ENCODE results near the gene TNFRSF13B.
A peak's percentile ranks its signal among the peaks of the same experiment; 100 is the strongest.
"Not testable (repeated sequence)": the region's sequence is repeated elsewhere in the genome, so short reads cannot be mapped to it uniquely, and the experiment has no call there.

TNFRSF13B gene

DNA sequence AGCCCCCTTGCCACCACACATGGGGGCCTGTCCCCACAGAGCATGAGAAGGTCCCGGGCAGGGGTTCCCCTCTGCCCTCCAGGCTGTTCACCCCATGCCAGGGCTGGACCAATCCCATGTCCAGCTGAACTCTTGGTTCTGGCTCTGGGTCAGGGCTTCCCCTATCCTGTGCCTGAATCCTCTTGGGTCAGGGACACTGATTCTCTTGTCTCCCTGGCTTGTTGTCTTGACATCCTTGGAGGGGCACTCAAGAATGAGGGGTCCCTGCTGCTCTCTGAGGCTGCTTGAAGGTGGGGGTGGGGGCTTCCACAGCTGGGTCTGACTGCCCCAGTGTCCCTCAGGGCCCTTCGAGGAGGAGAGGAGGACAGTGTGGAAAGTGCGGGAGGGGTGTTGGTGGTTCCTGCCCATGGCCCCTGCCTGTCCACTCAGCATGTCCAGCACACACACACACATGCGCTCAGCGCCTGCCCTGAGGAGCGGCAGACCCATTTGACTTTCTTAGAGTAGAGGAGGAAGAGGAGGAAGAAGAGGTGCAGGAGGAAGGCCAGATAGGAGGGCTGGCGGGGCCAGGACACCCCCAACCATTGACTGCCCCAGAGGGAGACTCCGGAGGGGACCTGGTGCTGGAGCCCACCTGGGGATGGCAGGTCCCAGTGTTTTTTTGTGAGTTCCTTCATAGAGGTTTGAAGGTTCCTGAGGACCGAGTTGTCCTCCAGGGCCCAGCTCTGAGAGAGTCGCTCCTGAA, 47.0 kb downstream of the TNFRSF13B start:
- no peak for DNase-seq

DNA sequence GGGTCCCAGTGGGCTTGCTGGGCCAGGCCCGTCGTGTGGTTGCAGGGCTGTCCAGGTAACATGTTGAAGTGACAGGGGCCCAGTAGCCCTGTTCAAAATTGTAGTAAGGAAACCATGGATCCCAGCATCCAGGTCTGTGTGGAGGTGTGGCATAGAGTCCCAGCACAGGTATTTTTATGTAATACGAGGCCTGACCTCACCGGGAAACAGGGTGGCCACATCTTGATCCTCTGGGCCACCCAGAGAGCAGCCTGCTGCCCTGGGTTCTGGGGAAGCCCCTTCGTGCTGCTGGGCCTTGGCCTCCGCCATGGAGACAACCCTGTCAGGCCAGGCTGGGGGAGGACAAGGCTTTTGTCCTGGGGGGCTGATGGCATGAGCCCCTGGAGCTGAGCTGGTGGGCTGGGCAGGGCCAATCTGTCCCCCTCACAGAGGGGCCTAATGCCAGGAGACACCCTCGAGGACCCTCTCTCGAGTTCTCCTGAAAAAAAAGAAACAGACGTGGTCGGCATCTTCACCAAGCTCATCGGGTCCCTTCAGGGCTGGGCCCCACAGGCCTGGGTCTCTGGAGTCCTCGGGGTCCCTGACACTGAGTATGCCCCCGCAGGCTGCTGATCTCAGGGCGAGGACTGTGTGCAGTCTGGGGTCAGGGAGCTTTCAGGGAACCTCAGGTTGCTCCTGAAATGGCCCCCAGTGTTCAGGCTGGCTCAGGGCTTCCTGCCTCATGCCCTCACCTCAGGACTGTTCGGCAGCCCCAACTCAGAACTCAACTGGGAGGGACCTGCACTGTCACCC, 47.8 kb downstream of the TNFRSF13B start:
- no peak for DNase-seq

DNA sequence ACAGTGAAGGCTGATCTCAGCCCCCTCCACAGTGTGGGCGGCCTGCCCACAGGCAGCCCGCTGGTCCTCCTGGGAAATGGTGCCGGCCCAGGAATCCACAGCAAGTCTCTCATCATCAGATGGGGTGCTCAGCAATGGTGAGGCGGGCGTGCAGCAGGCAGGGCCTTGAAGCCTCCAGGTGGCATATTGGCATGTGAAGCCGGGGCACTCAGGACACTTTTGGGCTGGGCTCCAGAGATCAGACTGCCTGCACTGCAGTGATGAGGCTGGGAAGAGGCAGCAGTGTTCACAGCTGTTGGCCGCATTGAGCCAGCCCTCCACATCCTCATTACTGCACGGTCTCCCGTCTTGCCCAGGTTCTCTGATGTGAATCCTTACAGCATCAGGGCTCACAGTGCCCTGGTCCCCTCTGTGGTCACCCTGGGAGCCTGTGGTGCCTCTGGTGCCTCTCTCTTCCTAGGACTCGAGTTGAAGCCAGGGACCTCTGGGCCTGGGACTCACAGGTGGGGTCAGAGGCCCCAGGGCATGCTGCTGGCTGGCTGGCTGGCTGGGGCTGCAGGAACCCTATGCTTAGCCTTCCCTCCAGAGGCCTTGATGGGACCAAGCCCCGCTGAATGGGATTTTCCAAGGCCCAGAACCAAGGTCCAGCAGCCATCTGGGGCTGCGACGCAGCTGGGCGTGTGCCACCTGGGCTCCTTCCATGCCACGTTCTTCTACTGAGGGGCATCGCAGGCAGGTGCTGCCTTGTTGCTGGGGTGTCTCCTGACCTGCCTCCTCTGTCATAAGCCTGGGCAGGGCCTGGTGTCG, 48.6 kb downstream of the TNFRSF13B start:
- no peak for DNase-seq

DNA sequence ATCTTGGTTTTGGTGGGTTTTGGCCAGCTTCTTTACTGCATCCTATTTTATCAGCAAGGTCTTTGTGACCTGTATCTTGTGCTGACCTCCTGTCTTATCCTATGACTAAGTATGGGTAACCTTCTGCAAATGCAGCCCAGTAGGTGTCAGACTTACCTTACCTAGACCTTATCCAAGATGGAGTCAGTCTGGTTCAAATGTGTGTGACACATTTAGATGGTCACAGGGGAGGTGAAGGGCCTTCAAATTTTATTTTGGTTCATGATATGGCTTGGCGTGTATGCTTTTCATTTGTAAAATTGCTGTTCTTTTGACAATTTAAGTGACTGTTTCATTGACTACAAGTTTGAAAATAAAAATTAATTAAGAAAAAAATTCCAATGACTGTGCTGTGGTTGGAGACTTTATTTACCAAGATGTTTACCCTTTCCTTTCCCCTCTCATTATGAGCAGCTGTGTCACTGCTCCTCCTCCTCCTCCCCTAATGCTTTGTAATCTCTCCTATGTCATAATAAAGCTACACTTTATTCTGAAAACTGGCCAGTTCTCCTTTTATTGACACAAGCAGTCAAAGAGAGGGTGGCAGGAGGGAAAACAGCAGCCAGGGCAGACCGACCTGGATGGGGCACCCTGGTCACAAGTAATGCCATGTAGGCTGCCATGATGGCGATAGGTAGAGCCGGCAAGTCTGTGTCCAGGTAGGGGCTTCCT, 49.4 kb downstream of the TNFRSF13B start:
- peak; percentile 17 for DNase-seq

DNA sequence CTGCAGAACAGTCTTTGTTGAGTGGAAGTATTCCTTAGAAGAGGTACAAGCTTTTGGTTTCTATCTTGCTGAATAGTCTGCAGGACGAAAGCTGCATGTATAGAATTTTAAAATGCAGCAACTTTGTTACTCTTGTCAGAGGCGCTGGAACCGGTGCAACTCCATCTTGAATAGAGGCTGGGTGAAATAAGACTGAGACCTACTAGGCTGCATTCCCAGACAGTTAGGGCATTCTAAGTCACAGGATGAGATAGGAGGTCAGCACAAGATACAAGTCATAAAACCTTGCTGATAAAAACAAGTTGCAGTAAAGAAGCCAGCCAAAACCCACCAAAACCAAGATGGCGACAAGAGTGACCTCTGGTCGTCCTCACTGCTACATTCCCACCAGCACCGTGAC, 50.5 kb downstream of the TNFRSF13B start:
- not testable (repeated sequence) for DNase-seq

DNA sequence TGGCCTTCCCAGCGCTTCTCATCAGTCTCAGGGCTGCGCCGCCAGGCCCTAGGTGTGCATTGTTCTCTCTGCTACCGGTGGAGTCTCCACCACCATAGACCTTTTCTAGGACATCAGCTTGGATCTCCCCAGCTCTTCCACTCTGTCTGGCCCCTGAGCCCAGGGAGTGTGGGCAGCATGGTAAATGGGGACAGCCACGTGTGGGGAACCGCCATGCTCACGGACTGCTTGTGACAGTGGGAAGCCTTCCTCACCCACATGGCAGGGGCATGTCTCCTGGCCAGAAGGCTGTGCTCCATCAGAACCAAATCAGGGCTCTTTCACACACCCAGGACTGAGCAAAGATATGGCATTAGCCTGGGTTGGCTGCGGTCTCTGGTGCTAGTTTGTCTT, 51.3 kb downstream of the TNFRSF13B start:
- DNase-seq = no peak

DNA sequence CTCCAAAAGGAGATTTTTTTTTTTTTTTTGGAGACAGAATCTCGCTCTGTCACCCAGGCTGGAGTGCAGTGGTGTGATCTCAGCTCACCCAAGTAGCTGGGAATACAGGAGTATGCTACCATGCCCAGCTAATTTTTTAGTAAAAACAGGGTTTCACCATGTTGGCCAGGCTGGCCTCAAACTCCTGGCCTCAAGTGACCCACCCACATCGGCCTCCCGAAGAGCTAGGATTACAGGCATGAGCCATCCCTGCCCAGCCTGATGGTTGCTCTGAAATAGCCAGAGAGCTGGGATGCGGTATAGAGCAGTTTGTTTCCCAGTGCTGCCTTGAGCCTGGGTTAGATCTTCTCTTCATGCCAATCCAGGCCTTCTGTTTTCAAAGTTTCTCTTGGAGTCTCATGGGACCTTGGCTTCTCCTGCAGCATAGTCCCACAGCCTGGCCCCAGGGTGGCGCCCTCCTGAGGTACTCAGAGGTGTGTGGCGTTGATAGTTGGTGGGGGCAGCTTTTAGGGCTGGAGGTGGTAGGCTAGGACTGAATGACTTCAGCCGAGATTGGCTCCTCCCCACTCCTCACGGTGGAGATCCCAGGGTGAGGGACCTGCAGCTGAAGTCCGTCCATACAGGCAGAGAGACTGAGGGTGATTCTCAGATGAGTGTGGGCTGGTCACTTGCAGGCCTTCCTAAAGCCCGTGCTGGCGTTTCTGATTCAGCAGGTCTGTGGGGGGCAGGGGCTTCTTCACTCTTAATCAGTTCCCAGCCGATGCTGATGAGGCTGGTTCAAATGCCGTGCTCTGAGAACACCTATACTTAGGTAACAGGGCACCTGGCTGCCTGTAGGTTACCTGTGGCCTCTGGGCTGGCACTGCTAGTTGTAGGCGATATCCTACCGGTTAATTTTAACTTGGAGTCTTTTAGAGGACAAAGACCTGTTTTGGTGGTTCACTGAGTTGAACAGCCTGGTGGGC, 52.0 kb downstream of the TNFRSF13B start:
- DNase-seq = no peak

DNA sequence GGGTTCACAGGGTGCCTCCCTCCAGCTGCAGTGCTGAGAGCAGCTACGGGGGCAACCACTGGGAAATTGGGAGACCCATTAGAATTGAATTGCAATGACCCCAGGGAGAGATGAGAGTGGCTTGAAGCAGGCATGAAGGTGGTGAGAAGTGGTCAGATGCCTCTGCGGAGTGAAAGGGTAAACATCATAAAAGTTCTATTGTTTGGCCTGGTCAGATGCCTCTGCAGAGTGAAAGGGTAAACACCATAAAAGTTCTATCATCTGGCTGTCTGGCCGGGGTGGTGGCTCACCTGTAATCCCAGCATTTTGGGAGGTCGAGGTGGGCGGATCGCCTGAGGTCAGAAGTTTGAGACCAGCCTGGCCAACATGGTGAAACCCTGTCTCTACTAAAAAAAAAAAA, 53.5 kb downstream of the TNFRSF13B start:
- DNase-seq = no peak

DNA sequence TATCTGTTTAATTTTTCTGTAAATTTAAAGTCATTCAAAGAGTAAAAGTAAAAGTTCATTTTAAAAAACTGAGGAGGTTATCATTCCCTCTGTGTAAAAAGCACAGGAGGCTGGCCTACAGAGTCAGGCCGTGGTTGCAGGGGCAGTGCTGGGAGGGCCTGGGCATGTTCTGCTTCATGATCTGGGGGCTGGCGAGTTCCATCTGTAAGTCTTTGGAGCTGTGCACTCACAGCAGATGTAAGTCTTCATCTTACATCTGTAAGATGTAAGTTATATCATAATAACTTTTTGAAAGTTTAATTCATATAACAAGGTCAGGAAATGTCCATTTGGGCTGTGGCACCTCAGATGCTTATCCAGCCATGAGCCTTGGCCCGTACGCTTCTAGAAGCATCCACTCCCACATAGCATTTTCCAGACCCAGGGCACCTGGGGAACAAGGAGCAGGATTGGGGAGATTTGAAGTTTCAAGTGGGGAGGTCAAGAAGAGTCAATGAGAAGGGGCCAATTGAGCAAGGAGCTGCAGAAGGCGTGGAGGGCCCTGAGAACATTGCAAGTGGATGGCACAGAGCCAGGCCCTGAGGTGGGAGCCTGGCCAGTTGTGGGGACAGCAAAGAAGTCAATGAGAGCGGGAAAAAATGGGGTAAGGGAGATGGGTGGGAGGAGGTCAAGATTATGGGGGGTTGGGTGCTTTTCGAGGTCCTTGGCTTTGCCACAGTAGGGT, 54.1 kb downstream of the TNFRSF13B start:
- DNase-seq = no peak

DNA sequence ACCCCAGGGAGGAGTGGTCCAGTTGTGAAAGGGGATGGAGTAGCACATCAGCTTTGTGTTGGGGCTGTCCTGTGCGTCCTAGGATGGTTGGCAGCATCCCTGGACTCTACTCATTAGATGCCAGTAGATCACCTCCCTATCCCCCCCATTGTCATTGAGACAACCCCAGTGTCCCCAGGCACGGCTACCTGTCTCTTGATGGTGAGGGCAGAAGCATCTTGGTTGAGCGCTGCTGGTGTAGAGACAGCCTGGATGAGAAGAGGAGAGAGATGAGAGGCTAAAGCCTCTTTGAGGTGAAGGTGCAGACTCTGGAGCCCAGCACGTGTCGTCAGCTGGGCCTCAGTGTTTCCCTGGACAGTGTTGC, 55.4 kb downstream of the TNFRSF13B start:
- DNase-seq = no peak

DNA sequence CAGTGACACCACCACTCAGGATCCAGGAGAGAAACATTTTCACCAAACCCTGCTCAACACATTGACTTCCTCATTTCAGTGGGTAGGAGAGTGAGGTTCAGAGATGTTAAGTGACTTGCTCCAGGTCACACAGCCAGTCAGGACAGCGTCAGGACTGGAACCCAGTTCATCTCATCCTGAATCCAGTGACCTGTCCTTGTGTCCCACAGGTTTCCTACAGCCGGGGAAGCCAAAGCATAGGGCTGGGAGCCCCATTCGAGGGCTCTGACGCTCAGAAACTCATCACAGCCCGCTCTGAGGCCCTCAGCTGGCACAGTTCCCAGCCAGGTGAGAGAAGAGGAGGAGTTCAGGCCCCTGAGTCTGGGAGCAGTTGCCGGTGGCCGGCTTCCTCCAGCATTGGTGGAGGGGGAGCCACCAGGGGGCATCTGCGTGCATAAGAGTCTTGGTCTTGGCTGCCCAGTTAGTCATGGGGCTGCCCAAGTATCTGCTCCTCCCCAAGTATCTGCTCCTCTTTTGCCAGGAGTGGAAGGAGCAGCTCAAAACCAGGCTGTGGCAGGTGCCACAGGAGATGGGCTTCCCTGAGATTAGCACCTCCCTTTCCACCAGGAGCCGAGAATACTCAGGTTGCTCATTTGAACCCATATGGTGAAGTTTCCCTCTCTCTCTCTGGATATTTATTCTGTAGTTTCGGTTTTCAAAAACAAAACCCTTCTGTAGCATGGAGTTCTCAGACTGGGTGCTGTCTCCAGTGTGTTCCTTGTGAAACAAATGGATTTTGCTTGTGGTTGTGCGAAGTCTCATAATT, 56.0 kb downstream of the TNFRSF13B start:
- DNase-seq = peak; percentile 69

DNA sequence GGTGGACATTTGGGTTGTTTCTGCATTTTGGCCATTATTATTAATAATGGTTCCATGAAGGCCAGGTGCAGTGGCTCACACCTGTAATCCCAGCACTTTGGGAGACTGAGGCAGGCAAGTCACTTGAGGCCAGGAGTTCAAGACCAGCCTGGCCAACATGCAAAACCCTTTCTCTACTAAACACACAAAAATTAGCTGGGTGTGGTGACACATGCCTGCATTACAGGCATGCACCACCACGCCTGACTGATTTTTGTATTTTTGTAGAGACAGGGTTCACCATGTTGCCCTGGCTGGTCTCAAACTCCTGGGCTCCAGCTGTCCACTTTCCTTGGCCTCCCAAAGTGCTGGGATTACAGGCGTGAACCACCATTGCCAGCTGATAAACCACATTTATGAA, 58.5 kb downstream of the TNFRSF13B start:
- DNase-seq = no peak

DNA sequence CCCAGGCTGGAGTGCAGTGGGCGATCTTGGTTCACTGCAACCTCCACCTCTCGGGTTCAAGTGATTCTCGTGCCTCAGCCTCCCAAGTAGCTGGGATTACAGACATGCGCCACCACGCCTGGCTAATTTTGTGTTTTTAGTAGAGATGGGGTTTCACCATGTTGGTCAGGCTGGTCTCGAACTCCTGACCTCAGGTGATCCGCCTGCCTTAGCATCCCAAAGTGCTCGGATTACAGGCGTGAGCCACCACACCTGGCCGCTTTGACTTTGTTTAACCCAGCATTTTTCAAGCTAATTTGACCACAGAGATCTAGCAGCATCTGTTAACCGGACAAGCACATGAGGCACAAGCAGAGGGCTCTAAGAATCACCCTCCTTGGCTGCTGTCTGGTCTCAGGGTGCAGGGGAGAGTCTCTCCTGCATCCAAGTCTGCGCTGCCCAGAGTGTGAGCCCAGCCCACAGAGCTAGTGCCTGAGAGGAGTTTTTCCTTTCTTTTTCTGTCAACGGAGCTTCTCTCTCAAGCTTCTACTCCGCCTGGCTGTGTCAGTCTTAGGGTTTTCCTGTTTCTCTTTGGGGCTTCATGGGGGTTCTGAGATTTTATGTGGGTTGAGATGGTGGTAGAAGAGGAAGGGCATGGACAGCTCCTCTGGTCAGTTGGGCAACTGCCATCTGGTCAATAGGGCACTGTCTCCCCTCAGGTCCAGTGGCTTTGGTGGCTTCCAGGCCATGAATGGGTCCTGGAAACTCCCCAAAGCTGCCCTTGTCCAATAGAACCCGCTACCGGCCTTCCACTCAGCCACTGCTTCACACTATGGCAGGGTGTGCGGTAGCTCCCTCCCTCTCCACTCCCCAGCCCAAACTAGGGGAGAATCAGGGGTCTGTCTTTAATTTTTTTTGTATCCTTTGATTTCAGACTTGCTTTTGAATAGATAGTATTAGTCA, 59.6 kb downstream of the TNFRSF13B start:
- no peak for DNase-seq

DNA sequence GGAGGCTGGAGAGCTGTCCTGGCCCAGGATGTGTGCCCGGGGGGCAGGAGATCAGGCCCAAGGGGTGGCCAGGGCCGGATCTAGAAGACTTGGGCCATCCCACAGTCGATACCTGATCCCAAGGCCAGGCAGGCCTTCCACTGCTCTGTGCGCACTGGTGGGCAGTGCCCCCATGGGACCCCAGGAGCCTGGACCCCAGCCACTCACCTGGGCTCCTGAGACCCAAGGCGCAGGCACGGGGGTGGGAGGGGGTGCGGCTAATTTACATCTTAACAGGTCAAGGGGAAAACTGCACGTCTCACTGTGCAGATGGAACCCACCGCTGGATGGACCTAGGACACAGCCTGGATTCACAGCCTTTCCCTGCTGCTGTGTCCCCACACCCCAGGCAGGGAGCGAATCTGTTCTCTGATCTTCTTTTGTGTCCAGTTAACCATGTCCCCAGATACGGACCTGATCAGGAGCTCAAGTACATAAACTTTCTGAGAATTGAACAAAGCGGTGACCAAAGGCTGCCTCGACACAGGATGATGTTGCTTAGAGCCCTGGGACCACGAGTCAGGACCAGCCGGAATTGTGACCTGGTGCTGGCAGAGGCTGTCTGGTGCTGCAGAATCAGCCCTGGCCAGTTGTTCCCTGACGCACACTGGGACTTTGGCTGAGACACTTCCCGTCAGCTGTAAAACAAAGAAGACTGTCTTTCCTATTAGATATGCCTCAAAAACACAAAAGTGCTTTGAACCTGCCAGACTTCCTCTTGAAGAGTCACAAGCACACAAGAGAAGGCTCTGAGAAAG, 60.6 kb downstream of the TNFRSF13B start:
- DNase-seq = no peak

DNA sequence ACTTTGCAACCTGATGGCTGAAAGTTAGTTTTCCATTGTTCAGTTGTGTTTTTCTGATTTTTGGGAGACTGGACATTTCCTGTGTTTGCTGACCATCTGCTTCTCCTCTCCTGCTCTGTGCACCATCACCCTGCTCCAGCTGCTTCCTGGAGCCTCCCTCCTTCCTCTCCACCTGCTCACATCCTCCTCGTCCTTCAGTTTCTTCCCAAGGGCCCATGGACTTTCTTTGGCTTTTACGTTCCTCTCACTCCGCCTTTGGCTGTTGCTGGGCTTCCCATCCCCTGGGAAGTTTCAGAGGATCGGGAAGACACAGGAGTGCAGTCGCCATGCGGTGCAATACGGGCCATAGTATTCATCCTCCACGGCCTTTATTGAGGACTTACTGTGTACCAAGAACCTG, 61.6 kb downstream of the TNFRSF13B start:
- DNase-seq = no peak

DNA sequence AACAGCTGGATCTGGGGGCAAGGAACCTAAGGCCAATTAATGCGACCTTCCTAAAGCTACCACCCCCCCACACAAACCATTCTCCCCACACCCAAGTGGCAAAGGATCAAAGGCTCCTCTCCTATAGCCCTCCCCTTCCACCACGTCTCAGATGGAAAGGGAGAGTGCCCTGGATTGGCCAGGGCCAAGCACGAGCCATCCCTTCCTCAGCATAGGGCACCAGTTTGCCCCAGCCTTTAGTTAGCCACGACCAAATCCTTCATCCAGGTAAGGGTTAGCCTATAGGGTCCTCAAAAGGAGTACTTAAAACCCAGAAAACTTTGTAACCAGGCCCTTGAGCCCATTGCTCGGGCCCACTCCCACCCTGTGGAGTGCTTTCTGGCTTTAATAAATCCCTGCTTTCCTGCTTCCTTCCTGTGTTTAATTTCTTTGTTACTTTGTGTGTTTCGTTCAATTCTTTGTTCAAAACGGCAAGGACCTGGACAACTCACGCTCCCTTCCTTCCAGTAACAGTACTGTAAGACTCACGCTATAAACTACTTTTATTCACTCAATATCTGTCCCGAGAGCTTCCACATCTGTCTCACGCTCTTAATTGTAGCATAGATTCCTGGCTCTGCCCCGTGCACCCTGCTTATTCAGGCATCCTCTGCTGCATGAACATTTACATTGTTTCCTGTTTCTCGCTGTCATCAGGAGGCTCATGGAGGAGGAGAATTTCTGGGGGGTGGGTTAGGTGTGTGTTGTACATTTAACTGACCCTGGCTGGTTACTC, 62.3 kb downstream of the TNFRSF13B start:
- DNase-seq = no peak

DNA sequence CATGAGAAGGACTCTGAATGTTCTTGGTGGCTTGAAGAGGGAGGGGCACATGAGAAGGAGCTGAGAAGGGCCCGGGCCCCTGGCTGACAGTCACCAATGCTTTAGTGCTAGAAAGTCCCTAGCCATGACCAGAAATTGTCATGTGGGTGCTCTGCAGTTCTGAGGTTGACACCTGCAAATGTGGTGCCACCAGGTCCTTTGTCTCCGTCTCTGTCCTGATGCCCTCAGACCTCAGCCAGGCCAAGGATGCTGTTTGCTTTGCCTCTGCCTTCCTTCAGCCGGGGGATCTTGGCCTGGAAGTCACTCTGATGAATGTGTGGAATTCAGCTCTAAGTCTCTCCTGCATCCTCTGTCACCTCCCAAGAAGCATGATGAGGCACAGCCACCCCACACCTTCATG, 63.6 kb downstream of the TNFRSF13B start:
- DNase-seq = no peak
